Fibroblast of skin of right quadriceps (primary cell): Measurements from ENCODE around the gene PLK1.
"Not testable (repeated sequence)": the region's sequence is repeated elsewhere in the genome, so short reads cannot be mapped to it uniquely, and the experiment has no call there.

Source experiments
- DNase-seq: peaks from one replicate; pipeline ENCODE4 v3.0.0-alpha.2; 2013

PLK1 gene

GRCh38 chr16:23678430-23679273 is at the start of gene PLK1:
PLK1 (plus strand) TSS chr16:23678889; CDS start chr16:23678933, 44 bp downstream.
- DNase-seq = peak; percentile 84

GRCh38 chr16:23629516-23629915 is 49.2 kb upstream of the PLK1 start:
- no peak for DNase-seq

GRCh38 chr16:23631874-23632273 is 46.8 kb upstream of the PLK1 start:
- DNase-seq = not testable (repeated sequence)

GRCh38 chr16:23634461-23635036 is 44.1 kb upstream of the PLK1 start:
- DNase-seq = no peak

GRCh38 chr16:23635958-23636357 is 42.7 kb upstream of the PLK1 start:
- DNase-seq = no peak

- peak; percentile 3 for DNase-seq
These were observed 38.1 kb upstream of the PLK1 start for GRCh38 chr16:23640615-23640930.

GRCh38 chr16:23640931-23641765 is 37.5 kb upstream of the PLK1 start, which contains the start of the genes DCTN5 and PALB2:
DCTN5 (plus strand) TSS chr16:23641466; CDS start chr16:23641543, 77 bp downstream.
PALB2 (minus strand) TSS chr16:23641310; CDS start chr16:23641157, 153 bp downstream.
- peak; percentile 90 for DNase-seq

GRCh38 chr16:23642246-23642774 is 36.4 kb upstream of the PLK1 start:
- no peak for DNase-seq

GRCh38 chr16:23650674-23651416 is 27.8 kb upstream of the PLK1 start:
- peak; percentile 4 for DNase-seq

- no peak for DNase-seq
These were observed 26.7 kb upstream of the PLK1 start for GRCh38 chr16:23651943-23652468.

- no peak for DNase-seq
These were observed 14.8 kb upstream of the PLK1 start for GRCh38 chr16:23663918-23664317.

GRCh38 chr16:23666571-23667354 is 11.9 kb upstream of the PLK1 start:
- no peak for DNase-seq

GRCh38 chr16:23667355-23667659 is 11.4 kb upstream of the PLK1 start:
- DNase-seq = no peak

- DNase-seq = no peak
These were observed 10.5 kb upstream of the PLK1 start for GRCh38 chr16:23668225-23668624.

GRCh38 chr16:23668873-23669272 is 9.8 kb upstream of the PLK1 start:
- no peak for DNase-seq

- DNase-seq = peak; percentile 81
These were observed 8.4 kb upstream of the PLK1 start for GRCh38 chr16:23670137-23670776.

GRCh38 chr16:23673971-23674614 is 4.6 kb upstream of the PLK1 start:
- no peak for DNase-seq

GRCh38 chr16:23676924-23677480 is 1.7 kb upstream of the PLK1 start:
- no peak for DNase-seq

GRCh38 chr16:23679274-23679985 is 741 bp downstream of the PLK1 start:
- DNase-seq = peak; percentile 47

- no peak for DNase-seq
These were observed 1.3 kb downstream of the PLK1 start for GRCh38 chr16:23679986-23680336.
